HG02885 (cell line): ENCODE results near the gene KLRC1.
"Not testable (repeated sequence)": the region's sequence is repeated elsewhere in the genome, so short reads cannot be mapped to it uniquely, and the experiment has no call there.

Experiments
- ATAC-seq: cut with Tn5 transposase; IDR thresholded peaks from one replicate; pipeline ENCODE4 v1.9.1; 2021; ENCODE audit warnings: mild to moderate bottlenecking; ENCODE audit not compliant: unreplicated experiment, poor library complexity

Gene KLRC1

GRCh38 chr12:10424260-10424899 is 28.8 kb downstream of the KLRC1 start:
- not testable (repeated sequence) for ATAC-seq

- not testable (repeated sequence) for ATAC-seq
Observed at GRCh38 chr12:10422159-10422558, 31.0 kb downstream of the KLRC1 start.

- ATAC-seq: not testable (repeated sequence)
Observed at GRCh38 chr12:10420334-10420733, 32.8 kb downstream of the KLRC1 start, which contains the start of gene KLRC3. KLRC3 (minus strand) TSS chr12:10420595; CDS start chr12:10420550, 45 bp downstream.

- ATAC-seq: no peak
Observed at GRCh38 chr12:10409392-10409791, 43.8 kb downstream of the KLRC1 start, which contains the start of gene KLRC4. KLRC4 (minus strand) TSS chr12:10409757; CDS start chr12:10409575, 182 bp downstream.

- no peak for ATAC-seq
Observed at GRCh38 chr12:10408842-10409241, 44.3 kb downstream of the KLRC1 start.

GRCh38 chr12:10406725-10407124 is 46.5 kb downstream of the KLRC1 start:
- no peak for ATAC-seq

- no peak for ATAC-seq
Observed at GRCh38 chr12:10405294-10405693, 47.9 kb downstream of the KLRC1 start.

- no peak for ATAC-seq
Observed at GRCh38 chr12:10404798-10405197, 48.4 kb downstream of the KLRC1 start.

- ATAC-seq: no peak
Observed at GRCh38 chr12:10400829-10401228, 52.3 kb downstream of the KLRC1 start.

GRCh38 chr12:10398168-10398567 is 55.0 kb downstream of the KLRC1 start:
- no peak for ATAC-seq

GRCh38 chr12:10397296-10397695 is 55.9 kb downstream of the KLRC1 start:
- ATAC-seq: no peak

GRCh38 chr12:10396176-10396575 is 57.0 kb downstream of the KLRC1 start:
- ATAC-seq: not testable (repeated sequence)
